HG03520 (cell line): Measurements from ENCODE around the gene KRTAP2-3.
"Not testable (repeated sequence)": the region's sequence is repeated elsewhere in the genome, so short reads cannot be mapped to it uniquely, and the experiment has no call there.

ENCODE experiments used
- ATAC-seq: cut with Tn5 transposase; IDR thresholded peaks from one replicate; pipeline ENCODE4 v1.9.1; 2021; ENCODE audit warnings: mild to moderate bottlenecking, moderate library complexity; ENCODE audit not compliant: unreplicated experiment

Gene KRTAP2-3

GRCh38 chr17:41060052-41060604 is at the start of gene KRTAP2-3:
Gene KRTAP2-3 (minus strand): TSS chr17:41060114. CDS start chr17:41060050, 64 bp downstream.
- no peak for ATAC-seq

- not testable (repeated sequence) for ATAC-seq
These were observed 48.9 kb upstream of the KRTAP2-3 start for GRCh38 chr17:41108728-41109386.

GRCh38 chr17:41107941-41108450 is 48.1 kb upstream of the KRTAP2-3 start:
- no peak for ATAC-seq

- ATAC-seq, result not testable (repeated sequence)
These were observed 45.4 kb upstream of the KRTAP2-3 start, which contains the start of gene KRTAP4-9 for GRCh38 chr17:41105347-41105746. Gene KRTAP4-9 (plus strand): TSS chr17:41105389. CDS start chr17:41105389, 0 bp downstream.

GRCh38 chr17:41104386-41105038 is 44.6 kb upstream of the KRTAP2-3 start:
- not testable (repeated sequence) for ATAC-seq

GRCh38 chr17:41103896-41104295 is 44.0 kb upstream of the KRTAP2-3 start:
- ATAC-seq, result no peak

GRCh38 chr17:41101586-41102259 is 41.8 kb upstream of the KRTAP2-3 start, which contains the start of gene KRTAP4-16:
Gene KRTAP4-16 (minus strand): TSS chr17:41102209. CDS start chr17:41102209, 0 bp downstream.
- no peak for ATAC-seq

- ATAC-seq, result not testable (repeated sequence)
These were observed 40.0 kb upstream of the KRTAP2-3 start for GRCh38 chr17:41099682-41100480.

GRCh38 chr17:41098481-41098880 is 38.6 kb upstream of the KRTAP2-3 start:
- no peak for ATAC-seq

- ATAC-seq, result no peak
These were observed 38.1 kb upstream of the KRTAP2-3 start, which contains the start of gene KRTAP4-8 for GRCh38 chr17:41098042-41098441. Gene KRTAP4-8 (minus strand): TSS chr17:41098142. CDS start chr17:41098084, 58 bp downstream.

- ATAC-seq, result no peak
These were observed 36.1 kb upstream of the KRTAP2-3 start for GRCh38 chr17:41096055-41096454.

- ATAC-seq, result not testable (repeated sequence)
These were observed 28.9 kb upstream of the KRTAP2-3 start for GRCh38 chr17:41088760-41089352.

- ATAC-seq, result not testable (repeated sequence)
These were observed 24.4 kb upstream of the KRTAP2-3 start, which contains the start of gene KRTAP4-7 for GRCh38 chr17:41084100-41084856. Gene KRTAP4-7 (plus strand): TSS chr17:41084150. CDS start chr17:41084207, 57 bp downstream.

- ATAC-seq, result not testable (repeated sequence)
These were observed 23.5 kb upstream of the KRTAP2-3 start for GRCh38 chr17:41083427-41083826.

- ATAC-seq, result no peak
These were observed 22.7 kb upstream of the KRTAP2-3 start for GRCh38 chr17:41082626-41083025.

GRCh38 chr17:41076788-41077187 is 16.9 kb upstream of the KRTAP2-3 start:
- ATAC-seq, result no peak

- ATAC-seq, result no peak
These were observed 13.8 kb upstream of the KRTAP2-3 start for GRCh38 chr17:41073676-41074075.

- no peak for ATAC-seq
These were observed 11.9 kb upstream of the KRTAP2-3 start for GRCh38 chr17:41071606-41072360.
